GM19023 (cell line): Measurements from ENCODE around the gene CCDC142.

Experiments used
- ATAC-seq: cut with Tn5 transposase; IDR thresholded peaks from one replicate; pipeline ENCODE4 v1.9.1; 2021; ENCODE audit warnings: mild to moderate bottlenecking, moderate library complexity; ENCODE audit not compliant: unreplicated experiment

The CCDC142 gene

DNA sequence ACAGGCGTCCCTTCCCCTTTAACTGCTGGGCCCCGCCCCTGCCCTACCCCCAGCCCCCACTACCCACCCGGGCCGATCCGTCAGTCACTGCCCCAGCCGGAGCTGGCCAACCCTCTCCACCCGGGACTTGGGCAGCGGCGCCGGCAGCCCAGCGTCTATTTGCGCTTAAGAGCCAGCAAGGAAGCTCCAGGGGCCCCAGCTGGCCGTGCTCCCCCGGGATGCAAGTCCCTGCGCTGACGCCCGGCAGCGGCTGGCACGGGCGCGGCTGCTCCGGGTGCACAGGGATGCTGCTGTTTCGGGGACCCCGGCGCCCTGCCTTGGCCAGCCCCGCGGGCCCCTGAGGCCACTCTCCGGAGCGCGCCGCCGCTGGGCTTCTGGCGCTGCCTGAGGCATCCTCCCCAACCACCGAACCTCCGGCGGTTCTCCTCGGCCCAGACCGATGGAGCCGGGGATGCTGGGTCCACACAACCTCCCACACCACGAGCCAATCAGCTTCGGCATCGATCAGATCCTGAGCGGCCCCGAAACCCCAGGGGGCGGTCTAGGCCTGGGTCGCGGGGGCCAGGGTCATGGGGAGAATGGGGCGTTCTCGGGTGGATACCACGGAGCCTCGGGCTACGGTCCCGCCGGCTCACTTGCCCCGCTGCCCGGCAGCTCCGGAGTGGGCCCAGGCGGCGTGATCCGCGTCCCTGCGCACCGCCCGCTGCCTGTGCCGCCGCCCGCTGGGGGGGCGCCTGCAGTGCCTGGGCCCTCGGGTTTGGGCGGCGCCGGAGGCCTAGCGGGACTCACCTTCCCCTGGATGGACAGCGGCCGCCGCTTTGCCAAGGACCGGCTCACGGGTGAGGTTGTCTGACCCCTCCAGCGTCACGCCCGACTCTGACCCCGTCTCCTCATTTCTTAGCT is 31.8 kb upstream of the CCDC142 start, which contains the start of gene TLX2:
TSS of gene TLX2 (plus strand) at position 83 of the 903 bp plus-strand sequence. CDS start at position 440, 357 bp downstream.
- ATAC-seq = no peak

DNA sequence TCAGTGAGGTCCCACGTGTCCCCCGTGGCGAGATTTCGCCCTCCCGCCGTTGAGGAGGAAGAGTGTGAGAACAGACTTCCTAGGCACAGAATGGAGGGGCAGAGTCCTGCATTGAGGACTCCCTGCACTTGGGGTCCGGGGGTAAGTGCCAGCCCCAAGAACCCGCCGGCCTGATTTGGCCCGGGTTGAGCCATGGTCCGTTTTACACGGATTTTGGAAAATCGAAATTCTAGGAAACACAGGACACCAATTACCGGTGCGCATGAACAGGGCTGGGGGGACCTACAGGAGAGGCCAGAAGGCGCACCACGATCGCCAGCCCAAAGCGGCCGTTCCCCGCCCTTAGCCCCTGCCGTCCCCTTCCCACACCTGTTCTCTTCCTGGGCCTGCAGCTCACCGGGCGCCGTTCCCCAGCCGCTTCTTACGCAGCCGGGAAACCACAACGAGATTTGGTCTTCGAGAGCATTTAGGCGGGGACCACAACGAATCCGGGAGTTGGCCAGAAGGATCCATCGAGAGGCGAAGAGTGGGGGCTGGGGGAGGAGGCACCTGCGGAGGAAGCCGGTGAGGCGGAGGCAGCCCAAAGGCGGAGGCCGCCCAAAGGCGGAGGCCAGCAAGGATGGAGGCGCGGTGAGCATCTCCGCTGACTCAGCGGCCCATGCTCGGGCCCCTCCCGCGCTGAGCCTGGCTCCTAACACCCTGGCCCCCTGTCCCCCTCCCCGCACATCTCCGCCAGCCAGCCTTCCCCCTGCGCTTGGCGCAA is 31.0 kb upstream of the CCDC142 start:
- no peak for ATAC-seq

DNA sequence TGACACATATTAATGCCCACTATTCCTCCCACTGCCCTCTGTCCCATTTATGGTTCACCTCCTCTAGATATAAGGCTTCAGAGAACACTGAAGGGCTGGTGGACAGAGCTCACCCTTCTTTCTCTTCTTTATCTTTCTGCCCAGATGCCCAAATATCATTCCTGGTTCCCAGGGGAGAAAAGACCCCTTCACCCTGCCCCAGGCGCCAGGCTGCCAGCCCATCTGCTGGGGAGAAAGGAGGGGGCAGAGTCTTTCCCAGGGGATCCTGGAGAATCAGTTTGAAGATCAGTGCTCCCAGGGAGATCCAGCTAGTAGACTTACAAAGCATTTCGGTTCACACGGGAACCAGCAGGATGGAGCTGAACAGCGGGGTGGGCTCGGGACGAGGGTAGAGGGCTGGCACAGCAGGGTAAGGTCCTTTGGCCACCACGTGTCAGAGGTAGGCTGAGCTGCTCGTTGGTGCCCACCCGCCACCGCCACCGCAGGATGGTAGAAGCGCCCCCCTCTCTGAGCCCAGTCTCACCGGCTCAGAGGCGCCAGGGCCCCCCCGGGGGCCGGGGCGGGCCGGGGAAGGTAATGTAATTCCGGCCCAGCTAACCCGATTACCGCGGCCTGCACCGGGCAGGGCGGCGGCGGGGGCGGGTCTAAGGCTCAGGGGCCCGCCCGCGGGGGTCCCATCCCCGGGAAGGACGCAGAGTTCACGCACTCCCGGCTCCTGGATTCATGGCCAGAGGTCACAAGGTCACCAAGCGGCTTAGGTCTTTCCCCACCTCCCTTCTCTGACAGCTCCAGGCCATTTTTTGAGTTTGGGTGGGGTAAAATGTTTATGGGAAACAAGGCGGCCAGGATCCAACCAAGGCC is 30.2 kb upstream of the CCDC142 start:
- ATAC-seq = no peak

DNA sequence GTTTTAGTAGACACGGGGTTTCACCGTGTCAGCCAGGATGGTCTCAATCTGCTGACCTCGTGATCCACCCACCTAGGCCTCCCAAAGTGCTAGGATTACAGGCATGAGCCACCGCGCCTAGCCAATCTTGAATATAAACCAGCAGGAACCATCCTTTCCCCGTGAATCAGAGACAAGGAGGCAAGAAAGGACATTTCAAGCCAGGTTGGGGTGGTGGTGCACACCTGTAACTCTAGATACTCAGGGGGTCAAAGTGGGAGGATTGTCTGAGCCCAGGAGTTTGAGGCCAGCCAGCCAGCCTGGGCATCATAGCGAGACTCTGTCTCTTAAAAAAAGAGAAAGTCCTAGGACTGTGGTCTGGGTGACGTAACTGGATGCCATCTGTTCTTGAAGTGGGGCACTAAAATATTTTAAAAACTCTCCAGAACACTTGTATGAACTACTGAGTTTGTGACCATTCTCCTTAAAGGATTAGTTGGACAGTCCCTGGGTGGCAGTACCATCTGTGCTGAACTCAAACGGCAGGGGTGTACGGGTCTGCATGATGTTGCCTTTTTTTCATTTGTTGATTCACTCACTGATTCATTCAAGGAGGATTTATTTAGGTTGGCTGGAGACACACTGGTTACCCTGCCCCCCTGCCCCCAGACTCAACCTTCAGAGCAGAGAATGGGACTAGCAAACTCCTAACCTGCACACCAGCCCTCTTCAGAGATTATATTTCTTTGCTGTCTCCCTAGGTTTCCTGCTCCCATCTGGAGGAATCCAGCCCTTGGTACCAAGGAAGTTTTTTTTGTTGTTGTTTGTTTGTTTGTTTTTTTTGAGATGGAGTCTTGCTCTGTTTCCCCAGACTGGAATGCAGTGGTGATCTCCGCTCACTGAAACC is 28.5 kb upstream of the CCDC142 start:
- ATAC-seq = no peak

DNA sequence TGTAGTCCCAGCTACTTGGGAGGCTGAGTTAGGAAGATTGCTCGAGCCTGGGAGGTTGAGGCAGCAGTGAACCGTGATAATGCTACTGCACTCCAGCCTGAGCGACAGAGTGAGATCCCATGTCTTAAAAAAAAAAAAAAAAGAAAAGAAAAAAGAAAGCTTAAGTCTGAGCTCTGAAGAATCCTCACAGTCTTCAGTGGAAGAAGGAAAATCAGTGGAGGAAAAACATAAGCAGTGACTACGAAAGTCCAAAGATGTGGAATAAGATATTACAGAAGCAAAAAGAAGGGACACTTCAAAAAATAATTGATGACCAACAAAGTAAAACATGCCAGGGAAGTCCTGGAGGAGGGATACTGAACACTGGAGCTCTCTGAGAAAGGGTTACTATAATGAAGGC is 27.5 kb upstream of the CCDC142 start:
- no peak for ATAC-seq

DNA sequence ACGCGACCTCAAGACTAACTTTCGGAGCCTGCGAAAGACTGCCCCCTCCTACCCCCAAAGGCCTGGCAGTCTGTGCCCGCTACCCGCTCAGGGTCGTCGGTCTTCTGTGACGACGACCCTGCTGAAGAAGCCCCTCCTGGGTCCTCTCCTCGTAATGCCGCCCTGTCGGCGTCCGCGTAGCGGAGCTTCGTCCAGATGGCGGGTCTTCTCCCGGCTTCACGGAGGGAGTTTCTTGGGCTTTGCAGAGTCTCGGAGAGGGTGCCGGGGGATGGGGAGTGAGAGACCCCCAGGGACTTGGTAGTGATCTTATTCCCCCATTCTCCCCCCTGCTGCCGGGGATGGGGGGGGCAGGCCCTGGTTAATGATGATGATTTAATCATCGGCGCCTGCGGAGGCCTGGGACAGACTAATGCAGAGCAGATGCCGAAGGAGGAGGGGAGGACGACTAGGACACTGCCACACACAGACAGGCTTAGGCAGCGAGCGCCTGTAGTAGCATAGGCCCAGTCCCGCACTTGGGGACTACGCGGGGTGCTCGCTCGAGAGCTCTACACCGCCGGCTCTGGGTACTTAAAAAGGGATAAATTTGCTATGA is 25.2 kb upstream of the CCDC142 start:
- ATAC-seq = peak; percentile 8

DNA sequence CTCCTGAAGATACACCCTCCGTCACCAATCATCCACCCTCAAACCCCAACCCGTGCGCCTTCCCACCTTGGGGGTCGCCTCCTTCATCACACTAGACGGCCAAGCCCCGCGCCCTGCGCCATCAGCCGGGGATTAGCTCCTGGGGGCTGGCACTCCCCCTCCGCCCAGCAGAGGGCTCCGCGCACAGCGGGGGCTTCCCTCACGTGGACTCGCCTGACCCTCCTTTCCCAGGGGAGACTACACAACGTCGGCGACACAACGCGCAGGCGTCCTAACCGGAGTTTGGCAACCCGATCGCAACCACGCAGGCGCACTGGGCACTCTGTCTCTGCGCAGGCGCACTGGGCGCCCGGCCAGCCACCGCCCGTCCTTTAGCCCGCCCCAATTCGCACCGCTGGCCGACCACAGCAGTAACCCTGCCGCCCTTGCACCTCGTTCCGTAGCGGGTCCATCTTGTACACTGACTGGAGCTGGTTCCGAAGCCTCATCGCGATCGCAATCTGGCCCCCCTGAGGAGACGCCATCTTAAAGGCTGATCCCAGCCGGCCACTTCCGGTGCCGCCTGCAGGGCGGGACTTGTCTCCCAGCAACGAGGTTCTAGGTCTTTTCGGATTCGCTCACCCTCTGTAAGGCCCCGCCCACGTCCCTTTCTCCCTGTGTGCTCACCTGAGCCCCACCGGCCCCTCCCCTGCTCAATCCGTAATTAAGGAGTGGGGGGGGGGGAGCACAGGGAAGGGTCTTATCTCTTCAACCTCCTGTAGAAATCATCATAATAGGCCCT is 24.5 kb upstream of the CCDC142 start, which contains the start of gene PCGF1:
TSS of gene PCGF1 (minus strand) at position 551 of the 781 bp plus-strand sequence. CDS start at position 524, 27 bp downstream.
- ATAC-seq = peak; percentile 90

DNA sequence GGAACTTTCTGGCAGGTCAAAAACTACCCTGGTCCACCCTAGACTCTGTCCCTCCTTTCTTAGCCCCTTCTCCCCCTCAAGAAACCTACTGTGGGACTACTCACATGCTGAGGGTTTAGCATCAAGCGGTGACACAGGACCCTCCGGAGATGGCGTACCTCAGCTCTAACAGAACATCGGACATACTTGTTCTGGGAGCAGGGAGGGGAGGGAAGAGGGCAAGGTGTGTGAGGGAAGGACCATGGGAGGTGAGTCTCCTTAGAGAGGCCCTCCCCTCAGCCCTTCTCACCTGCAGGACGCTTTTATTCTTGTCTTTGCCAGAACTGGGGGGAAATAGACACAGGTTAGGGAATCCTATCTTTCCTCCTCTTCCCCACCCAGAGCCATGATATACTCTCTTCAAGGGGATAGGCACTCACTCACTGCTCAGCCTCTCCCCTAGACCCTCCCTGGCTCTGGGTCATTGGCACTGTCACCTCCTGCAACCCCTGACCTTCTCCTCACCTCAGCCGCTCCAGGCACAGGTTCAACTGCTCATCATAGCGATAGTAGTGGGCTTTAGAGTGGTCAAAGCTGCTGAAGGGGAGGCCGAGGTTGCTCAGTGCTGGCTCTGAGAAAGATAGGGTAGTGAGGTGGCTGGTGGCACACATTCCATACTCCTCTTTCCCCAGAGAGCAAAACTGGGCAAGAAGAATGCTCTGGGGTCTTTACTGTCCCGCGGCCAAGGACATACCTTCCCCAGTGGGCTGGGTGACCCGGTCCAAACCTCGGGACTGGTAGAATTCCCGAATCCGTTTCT is 22.8 kb upstream of the CCDC142 start:
- no peak for ATAC-seq

DNA sequence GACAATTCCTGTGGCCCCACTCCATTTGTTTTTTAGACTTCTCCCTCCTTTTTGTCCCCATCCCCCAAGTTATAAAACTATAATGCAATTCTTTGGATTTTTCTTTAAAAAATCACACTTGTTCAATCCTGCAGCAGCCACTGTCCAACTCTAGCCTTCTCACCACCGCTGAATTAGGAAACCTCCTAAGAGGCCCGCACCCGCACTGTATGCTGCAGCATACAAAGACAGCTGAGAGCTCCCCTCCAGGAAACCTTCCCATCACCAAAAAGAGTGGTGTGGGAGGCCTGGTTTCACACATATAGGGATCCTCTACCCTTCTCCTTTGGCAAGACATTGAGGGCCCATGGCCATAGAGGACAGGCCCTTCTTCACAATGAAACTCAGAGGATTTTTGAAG is 21.8 kb upstream of the CCDC142 start:
- no peak for ATAC-seq

DNA sequence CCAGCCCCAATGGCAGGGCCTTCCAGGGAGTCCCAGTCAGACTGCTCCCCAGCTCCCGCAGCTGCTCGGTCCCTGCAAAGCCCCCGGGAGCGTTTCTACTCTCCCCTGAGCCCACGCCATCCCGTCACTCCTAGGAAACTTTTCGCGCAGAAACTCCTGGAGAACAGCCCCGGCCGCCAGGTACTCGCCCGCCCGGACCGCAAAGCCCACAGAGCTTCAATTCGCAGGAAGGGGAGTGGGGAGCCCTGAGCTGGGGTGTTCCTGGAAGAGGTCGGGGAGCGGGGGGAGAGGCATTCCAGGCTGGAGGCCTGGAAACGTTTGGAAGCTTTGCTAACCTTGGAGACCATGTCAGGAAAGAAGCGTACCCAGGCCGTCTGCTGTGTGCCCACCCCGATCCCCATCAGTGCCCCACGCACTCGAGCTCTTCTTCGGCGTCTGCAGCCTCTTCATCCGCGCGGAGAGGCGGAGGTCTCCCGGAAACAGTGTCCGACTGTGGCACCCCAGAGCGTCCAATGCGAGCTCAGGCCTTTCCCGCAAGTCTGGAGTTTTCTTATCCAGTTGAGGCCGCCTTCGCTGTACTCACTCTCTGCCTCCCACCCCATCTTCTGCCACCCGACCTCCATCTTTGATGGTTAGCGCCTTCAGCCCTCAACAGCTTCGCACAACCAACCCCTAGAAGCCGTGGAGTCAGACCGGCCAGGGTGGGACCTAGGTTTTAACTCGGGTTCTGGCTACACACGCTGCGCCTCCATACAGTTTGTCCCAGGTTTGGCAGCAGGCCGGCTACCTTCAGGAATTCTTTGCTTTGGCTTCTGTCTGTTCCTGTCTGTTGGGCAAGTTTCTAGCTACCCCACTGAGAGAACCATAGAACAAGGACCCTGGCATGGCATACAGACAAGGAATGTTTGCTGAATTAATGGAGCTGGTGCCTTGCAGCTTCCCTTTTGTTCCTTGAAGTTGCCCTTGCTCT is 21.0 kb upstream of the CCDC142 start:
- ATAC-seq = no peak

DNA sequence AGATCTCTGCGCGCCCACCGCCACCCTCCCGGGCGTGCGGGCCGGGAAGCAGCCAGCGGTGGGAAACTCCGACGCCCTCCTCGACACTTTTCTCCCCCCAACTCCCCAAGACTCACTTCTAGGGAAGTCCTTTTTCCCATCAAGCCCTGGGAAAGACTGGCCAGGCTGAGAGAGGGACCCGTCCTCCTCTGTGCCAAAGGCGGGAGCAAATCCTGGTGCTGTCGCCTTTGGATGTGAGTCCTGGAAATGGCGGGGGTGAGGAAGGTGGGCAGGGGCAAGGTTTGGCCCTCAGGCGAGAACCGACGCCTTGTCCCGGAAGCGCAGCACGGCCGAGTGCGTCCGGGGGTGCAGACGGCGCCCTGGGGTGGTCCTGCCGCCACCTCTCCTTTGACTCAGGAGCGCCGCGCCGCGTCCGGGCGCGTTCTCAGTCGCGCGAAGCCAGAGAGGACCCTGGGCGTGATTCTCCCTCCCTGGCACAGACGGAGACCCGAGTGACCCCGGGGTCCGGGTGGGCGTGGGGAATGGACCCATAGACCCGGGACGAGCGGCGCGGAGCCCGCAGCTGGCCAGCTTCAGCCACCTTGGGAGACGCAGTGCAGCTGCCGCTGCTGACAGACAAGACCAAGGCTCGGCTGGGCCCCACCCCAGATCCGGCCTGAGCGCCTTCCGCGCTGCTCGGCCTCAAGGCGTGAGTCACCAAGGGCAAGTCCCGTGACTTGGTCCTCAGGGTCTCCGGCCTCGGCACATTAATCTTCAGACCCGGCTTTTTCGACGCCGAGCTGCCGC is 20.1 kb upstream of the CCDC142 start:
- ATAC-seq = peak; percentile 35

DNA sequence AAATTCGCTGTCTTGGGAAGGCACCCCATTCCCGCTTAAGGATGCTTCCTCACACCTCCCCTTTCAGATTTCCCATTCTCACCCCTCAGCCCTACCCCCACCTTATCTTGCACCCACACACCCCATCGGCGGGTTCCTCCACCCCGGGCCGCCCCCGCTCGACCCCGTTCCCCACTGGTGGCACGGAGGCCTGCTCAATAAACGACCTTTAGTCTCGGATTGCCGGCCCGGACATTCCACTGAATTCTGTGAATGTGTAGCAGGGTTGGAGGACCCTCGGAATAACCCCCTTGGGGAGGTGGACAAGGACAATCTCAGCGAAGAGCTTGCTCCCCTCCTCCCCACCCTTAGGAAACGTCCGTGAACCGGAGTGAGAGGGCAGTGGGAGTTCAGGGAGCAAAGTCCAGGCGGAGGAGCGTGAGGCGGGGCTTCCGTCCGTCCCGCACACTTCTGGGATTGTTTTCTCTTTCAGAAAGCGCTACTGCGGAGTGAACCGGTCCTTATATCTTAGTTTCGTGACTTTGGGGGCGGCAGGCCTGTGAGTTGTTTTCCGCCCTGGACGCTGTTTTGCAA is 19.4 kb upstream of the CCDC142 start:
- ATAC-seq = no peak

DNA sequence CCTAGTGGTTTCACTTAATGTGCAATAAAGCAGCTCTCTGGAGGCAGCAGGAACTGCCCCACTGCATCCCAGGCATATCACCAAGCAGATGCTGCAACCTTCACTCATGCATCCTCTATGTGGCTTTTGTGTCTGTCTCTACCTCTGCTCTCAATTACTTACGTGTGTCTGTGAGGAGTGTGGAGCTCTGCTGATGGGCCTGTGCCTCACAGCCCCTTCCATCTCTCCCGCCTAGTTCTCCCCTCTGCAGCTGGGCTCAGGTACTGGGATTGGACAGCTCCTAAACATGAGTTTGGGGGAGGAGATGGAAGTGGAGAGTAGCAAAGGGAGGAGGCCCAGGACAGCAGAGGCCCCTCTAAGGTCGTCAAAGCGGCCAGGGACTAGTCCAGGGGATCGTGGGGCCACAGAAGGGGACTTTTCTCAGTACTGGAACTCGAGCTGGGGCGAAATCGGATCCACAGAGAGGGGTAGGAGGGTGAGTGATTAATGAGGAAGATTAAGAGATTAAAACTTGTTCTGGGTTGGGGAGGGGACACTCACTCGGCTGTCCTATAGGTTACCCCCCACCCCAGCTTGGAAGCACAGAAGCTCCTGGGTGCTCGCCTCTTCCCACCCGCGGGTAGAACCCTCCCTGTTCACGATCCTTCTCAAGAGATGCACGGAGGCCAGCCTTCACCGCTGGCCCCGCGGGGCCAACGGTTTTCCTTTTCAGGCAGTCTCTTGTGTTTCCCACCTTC is 18.7 kb upstream of the CCDC142 start:
- ATAC-seq = no peak

DNA sequence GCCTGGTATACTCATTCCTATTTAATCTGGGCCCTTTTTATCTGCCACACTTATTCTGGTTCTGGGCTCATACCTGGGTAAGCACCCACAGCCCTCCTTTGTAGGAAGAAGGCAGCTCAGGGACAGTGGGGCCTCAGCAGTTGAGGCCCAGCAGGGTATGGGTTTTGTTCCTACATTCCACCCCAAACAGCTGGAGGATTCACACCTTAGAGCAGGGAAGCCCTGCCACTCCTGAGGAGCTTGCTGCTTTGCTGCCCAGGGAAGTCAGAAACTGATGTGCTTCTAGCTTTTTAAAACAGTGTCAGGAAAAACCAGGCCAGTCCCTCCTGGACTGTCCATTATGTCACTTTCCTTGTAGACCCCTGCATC is 17.8 kb upstream of the CCDC142 start:
- ATAC-seq = no peak
